SH-SY5Y (cell line): ENCODE results near the gene ARHGAP6.

Experiments used
- GATA2 ChIP-seq: IDR thresholded peaks from 2 replicates; pipeline ENCODE4 v1.6.1; 2011; ENCODE audit warnings: mild to moderate bottlenecking, low read depth, low read length
- GATA3 ChIP-seq: IDR thresholded peaks from 2 replicates; pipeline ENCODE4 v1.6.1; 2011; ENCODE audit warnings: low read depth, mild to moderate bottlenecking, low read length, moderate library complexity

DNA sequence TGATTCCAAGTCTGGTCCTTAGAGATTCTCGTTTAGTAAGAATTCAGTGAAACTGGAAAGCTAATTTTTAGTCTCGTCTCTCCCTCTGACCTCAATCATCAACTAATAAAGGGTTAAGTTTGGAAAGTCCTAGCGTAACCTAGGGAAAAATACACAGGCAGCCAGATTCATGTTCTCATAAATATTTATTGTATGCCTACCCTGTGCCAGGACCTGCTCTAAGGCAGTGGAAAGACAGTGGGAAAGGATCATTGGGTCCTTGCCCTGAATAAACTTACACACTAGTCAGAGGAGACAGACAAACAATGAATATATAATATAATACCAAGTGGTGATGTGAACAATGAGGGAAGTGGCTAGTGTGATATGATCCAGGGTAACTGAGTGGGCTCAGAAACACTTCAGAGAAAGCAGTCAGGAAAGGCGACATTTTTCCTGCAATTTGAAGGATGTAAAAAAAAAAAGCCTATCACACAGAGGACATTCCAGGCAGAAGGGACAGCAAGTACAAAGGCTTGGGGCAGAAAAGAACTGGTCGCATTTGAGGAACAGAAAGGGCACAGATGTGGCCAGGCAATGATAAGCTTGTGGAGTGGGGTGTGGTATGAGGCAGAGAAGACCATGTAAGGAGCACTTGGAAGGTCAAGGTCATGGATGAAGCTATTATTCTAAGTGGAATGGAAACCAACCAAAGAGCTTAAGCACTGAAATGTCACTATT lies 243.8 kb downstream of the ARHGAP6 start:
- TF ChIP-seq GATA3 (no peak), GATA2 (no peak)
